Measurements from ENCODE around the gene THNSL1. TPM values are rescaled to one million over a fixed set of nuclear protein-coding genes. Genes with fewer than 3 reads are reported as not detected.
"Not testable (repeated sequence)": the region's sequence is repeated elsewhere in the genome, so short reads cannot be mapped to it uniquely, and the experiment has no call there.

Gene THNSL1
- polyA plus RNA-seq, 1 donor from 2014 or later = 5.1 TPM

- Histone ChIP-seq H3K4me3 (ENCODE audit: low read length) (no peak overlapping the region), H4K20me1 (ENCODE audit: insufficient read depth) (no peaks in the 10 kb centered on the region), H3K4me2 (ENCODE audit: low read length) (no peak overlapping the region), H3K27me3 (ENCODE audit: insufficient read depth, low read depth, low read length) (no peaks in the 10 kb centered on the region), H3K9ac (ENCODE audit: low read length) (no peak overlapping the region), H3K36me3 (ENCODE audit: insufficient read depth, low read length) (no peaks in the 10 kb centered on the region), H3K9me2 (ENCODE audit: insufficient read depth, low read length) (no peaks in the 10 kb centered on the region), H3F3A (ENCODE audit: insufficient read depth, low read length, poor library complexity, severe bottlenecking) (no peaks in the 10 kb centered on the region), H3K79me2 (replicated peaks; ENCODE audit: insufficient read depth, low read length) (no peaks in the 10 kb centered on the region), H3K27ac (ENCODE audit: low read length) (no peak overlapping the region), H2AFZ (ENCODE audit: low read depth, low read length) (no peak overlapping the region), H3K9me3 (ENCODE audit: low read length) (no peaks in the 10 kb centered on the region)
- TF ChIP-seq REST (IDR thresholded peaks at IDR 0.05; ENCODE audit: borderline replicate concordance) (no peak), MXI1 (conservative IDR thresholded peaks at IDR 0.05; ENCODE audit: poor library complexity, severe bottlenecking) (no peak), TAF1 (IDR thresholded peaks at IDR 0.05; ENCODE audit: low read depth) (no peak), RAD21 (conservative IDR thresholded peaks at IDR 0.05) (no peak)
These were observed 21.3 kb upstream of the THNSL1 start for GRCh38 chr10:24995072-24995471.

DNA sequence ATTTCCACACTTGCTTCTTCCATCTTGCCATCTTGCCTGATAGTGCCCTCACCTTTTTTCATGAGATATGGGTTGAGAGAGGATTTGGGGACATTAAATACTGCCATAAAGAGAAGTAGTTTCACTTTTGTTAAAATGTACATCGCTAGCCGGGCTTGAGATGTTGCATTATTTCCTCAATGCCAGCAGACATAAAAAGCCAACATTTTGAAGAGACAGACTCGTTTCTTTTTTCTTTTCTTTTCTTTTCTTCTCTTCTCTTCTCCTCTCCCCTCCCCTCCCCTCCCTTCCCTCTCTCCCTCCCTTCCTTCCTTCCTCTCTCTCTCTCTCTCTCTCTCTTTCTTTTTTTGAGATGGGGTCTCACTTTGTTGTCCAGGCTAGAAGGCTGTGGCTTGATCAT, 18.4 kb upstream of the THNSL1 start:
- TF ChIP-seq POLR2AphosphoS5 (IDR thresholded peaks at IDR 0.05) = no peak
- TF ChIP-seq MXI1 (conservative IDR thresholded peaks at IDR 0.05; ENCODE audit: poor library complexity, severe bottlenecking) = no peak
- no peak for TF ChIP-seq EZH2 (IDR thresholded peaks at IDR 0.05; ENCODE audit: borderline replicate concordance, insufficient read depth, low read length, poor library complexity, severe bottlenecking)
- no peak for TF ChIP-seq EP300 (conservative IDR thresholded peaks at IDR 0.05; ENCODE audit: poor library complexity, severe bottlenecking)
- TF ChIP-seq SMC3 (conservative IDR thresholded peaks at IDR 0.05; ENCODE audit: poor library complexity) = no peak
- no peak for TF ChIP-seq RAD21 (conservative IDR thresholded peaks at IDR 0.05)
- TF ChIP-seq TAF1 (IDR thresholded peaks at IDR 0.05; ENCODE audit: low read depth) = no peak
- no peak for TF ChIP-seq REST (IDR thresholded peaks at IDR 0.05; ENCODE audit: borderline replicate concordance)
- TF ChIP-seq CTCF (IDR thresholded peaks at IDR 0.05; ENCODE audit: poor library complexity, severe bottlenecking) = no peak
- no peak overlapping the region for H3K9ac ChIP-seq (ENCODE audit: low read length)

DNA sequence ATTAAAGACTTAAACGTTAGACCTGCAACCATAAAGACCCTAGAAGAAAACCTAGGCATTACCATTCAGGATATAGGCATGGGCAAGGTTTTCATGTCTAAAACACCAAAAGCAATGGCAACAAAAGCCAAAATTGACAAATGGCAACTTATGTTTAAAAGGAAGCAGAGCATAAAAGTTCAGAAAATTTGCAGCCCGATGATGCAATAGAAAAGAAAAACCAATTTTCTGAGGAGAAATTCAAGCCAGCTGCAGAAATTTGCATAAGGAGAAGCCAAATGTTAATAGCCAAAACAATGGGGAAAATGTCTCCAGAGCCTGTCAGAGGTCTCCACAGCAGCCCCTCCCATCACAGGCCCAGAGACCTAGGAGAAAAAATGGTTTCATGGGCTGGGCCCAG, 4.8 kb upstream of the THNSL1 start:
- not testable (repeated sequence) for H4K20me1 ChIP-seq (ENCODE audit: insufficient read depth); H3K27ac ChIP-seq (ENCODE audit: low read length); H3K9ac ChIP-seq (ENCODE audit: low read length)

More for the DNA sequence above, 18.4 kb upstream of the THNSL1 start:
- no peak overlapping the region for H3K4me2 ChIP-seq (ENCODE audit: low read length)
- H3K9me3 ChIP-seq (ENCODE audit: low read length) = no peaks in the 10 kb centered on the region
- H3K4me3 ChIP-seq (ENCODE audit: low read length) = no peak overlapping the region
- H3K36me3 ChIP-seq (ENCODE audit: insufficient read depth, low read length) = no peaks in the 10 kb centered on the region
- H3F3A ChIP-seq (ENCODE audit: insufficient read depth, low read length, poor library complexity, severe bottlenecking) = no peaks in the 10 kb centered on the region
- no peak overlapping the region for H2AFZ ChIP-seq (ENCODE audit: low read depth, low read length)
- no peak overlapping the region for H3K27ac ChIP-seq (ENCODE audit: low read length)
- H3K79me2 ChIP-seq (replicated peaks; ENCODE audit: insufficient read depth, low read length) = no peaks in the 10 kb centered on the region
- no peaks in the 10 kb centered on the region for H3K9me2 ChIP-seq (ENCODE audit: insufficient read depth, low read length)
- H4K20me1 ChIP-seq (ENCODE audit: insufficient read depth) = no peaks in the 10 kb centered on the region
- H3K27me3 ChIP-seq (ENCODE audit: insufficient read depth, low read depth, low read length) = no peaks in the 10 kb centered on the region

More for the DNA sequence above, 4.8 kb upstream of the THNSL1 start:
- not testable (repeated sequence) for H3K79me2 ChIP-seq (replicated peaks; ENCODE audit: insufficient read depth, low read length); H3K9me3 ChIP-seq (ENCODE audit: low read length); H2AFZ ChIP-seq (ENCODE audit: low read depth, low read length); H3K9me2 ChIP-seq (ENCODE audit: insufficient read depth, low read length); H3K27me3 ChIP-seq (ENCODE audit: insufficient read depth, low read depth, low read length); H3K4me2 ChIP-seq (ENCODE audit: low read length); H3F3A ChIP-seq (ENCODE audit: insufficient read depth, low read length, poor library complexity, severe bottlenecking); H3K36me3 ChIP-seq (ENCODE audit: insufficient read depth, low read length); H3K4me3 ChIP-seq (ENCODE audit: low read length)
